Stimulated activated CD4-positive, alpha-beta T cell treated with anti-CD3 and anti-CD28 coated beads, Interleukin-15, amount 100 ng/mL, for 48 hours (primary cell): ENCODE results near the gene PARP8.

ENCODE experiments used
- DNase-seq, 2 donors: peaks; one replicate each; pipeline ENCODE4 v3.0.0-alpha.2; 2020; ENCODE audit warnings: low read depth in 2 of 2

The PARP8 gene

GRCh38 chr5:50839472-50839871 lies 173.0 kb downstream of the PARP8 start:
- no peak for DNase-seq

GRCh38 chr5:50843091-50843490 lies 176.7 kb downstream of the PARP8 start:
- no peak for DNase-seq

GRCh38 chr5:50846261-50846660 lies 179.8 kb downstream of the PARP8 start:
- no peak for DNase-seq

GRCh38 chr5:50849554-50849953 lies 183.1 kb downstream of the PARP8 start:
- no peak for DNase-seq

GRCh38 chr5:50853151-50853550 lies 186.7 kb downstream of the PARP8 start:
- no peak for DNase-seq

- no peak for DNase-seq
Observed at GRCh38 chr5:50854082-50854481, 187.6 kb downstream of the PARP8 start.

- no peak for DNase-seq
Observed at GRCh38 chr5:50855001-50855400, 188.6 kb downstream of the PARP8 start.

GRCh38 chr5:50856401-50857119 lies 190.1 kb downstream of the PARP8 start:
- no peak for DNase-seq

GRCh38 chr5:50863534-50864170 lies 197.2 kb downstream of the PARP8 start:
- no peak for DNase-seq

- DNase-seq: no peak
Observed at GRCh38 chr5:50864466-50864865, 198.0 kb downstream of the PARP8 start.

GRCh38 chr5:50866415-50866814 lies 200.0 kb downstream of the PARP8 start:
- DNase-seq: no peak

GRCh38 chr5:50867140-50867539 lies 200.7 kb downstream of the PARP8 start:
- DNase-seq: no peak

GRCh38 chr5:50873595-50874277 lies 207.3 kb downstream of the PARP8 start:
- no peak for DNase-seq

- DNase-seq: no peak
Observed at GRCh38 chr5:50874306-50875001, 208.0 kb downstream of the PARP8 start.

GRCh38 chr5:50875002-50875344 lies 208.5 kb downstream of the PARP8 start:
- no peak for DNase-seq

GRCh38 chr5:50878470-50878869 lies 212.0 kb downstream of the PARP8 start:
- DNase-seq: no peak

- no peak for DNase-seq
Observed at GRCh38 chr5:50881407-50881806, 215.0 kb downstream of the PARP8 start.

- DNase-seq: no peak
Observed at GRCh38 chr5:50886657-50887345, 220.4 kb downstream of the PARP8 start.

GRCh38 chr5:50887889-50888633 lies 221.6 kb downstream of the PARP8 start:
- DNase-seq: no peak

GRCh38 chr5:50888751-50889150 lies 222.3 kb downstream of the PARP8 start:
- no peak for DNase-seq

GRCh38 chr5:50889790-50890189 lies 223.4 kb downstream of the PARP8 start:
- DNase-seq: no peak
